Measurements from ENCODE around the gene RBPMS2.

Gene RBPMS2

DNA sequence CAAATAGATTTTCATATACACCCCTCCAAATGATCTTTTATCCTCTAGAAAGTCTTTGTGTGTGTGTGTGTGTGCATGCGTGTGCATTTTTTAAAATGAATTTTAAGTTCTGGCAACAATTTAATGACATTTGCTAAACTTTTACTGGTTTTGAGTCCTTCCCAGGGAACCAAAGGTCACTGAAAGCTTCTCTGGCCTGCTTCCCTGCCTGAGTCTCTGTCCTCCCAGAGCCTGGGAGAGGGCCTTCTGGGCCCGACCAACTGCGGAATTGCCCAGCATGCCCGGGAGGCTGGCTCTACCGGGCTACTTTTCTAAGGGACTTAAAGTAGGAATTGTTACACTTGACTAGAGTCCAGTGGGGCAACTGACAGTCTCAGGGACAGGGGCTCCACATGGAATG lies 7.4 kb upstream of the RBPMS2 start:
- no peak for DNase-seq

DNA sequence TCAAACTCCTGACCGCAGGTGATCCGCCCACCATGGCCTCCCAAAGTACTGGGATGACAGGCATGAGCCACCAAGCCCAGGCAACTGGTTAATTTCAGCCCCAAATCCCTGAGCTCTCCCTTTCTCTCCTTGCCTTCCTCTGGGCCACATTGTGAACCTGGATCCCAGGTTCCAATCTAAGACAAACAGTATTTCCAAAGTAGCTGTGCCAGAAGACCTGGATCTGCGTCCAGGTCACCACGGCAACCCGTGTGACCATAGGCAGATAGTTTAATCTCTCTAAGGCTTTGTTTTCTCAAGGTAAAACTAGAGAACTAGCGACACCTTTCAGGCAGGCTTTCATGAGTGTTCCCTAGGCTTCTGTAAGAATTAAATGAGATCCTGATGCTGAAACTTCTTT lies 5.9 kb upstream of the RBPMS2 start:
- DNase-seq = no peak

DNA sequence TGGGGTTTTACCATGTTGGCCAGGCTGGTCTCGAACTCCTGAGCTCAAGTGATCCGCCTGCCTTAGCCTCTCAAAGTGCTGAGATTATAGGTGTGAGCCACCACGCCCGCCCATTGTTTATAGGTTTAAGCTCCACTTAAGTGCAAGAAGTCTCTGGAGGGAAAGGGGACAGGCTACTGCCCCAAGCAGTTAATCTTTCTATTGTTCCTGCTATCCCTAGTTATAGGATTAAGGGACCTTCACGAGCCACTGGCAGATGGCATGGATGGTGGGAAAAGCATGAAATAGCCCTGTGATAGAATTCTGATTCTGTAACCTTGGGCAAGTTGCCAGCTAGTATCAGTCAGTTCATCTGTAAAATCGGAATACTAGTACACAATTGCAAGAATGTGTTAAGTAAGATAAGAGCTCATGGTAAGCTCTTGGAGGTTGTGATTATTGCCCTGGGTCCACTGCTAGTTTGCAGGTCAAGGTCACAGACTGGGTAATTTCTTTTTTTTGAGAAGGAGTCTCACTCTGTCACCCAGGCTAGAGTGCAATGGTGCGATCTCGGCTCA lies 5.3 kb upstream of the RBPMS2 start:
- DNase-seq = no peak

DNA sequence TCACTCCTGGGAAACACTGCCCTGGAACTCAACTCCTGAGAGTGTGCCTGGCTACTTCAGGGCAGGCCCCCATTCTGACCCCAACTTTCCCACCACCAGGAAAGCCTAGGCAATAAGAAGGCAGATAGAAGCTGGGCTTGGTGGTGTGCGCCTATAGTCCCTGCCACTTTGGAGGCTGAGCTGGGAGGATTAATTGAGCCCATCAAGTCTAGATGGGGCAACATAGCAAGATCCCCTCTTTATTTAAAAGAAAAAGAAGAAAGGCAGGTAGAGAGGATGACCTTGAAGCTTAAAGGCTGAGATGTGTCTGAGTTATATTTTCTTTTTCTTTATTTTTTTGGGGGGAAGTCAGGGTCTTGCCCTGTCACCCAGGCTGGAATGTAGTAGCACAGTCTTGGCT lies 4.2 kb upstream of the RBPMS2 start:
- DNase-seq = no peak

DNA sequence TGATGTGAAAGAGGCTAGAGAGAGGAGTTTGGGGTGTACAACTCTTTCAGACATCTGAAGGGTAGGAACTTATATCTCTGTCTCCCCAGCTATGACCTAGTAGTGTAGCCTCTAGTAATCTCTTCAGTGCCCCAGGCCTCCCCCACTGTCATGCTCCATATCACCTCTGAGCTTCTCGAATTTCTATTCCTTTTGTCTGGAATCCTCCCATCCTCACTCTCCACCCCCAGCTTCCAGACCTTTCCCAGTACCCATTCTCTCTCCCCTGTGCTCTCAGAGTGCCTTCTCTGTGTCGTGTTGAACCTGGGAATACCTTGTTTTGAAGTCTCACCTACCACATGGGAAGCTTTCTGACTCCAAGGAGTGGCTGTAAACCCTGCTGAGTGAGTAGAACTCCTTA lies 3.6 kb upstream of the RBPMS2 start:
- DNase-seq = no peak

DNA sequence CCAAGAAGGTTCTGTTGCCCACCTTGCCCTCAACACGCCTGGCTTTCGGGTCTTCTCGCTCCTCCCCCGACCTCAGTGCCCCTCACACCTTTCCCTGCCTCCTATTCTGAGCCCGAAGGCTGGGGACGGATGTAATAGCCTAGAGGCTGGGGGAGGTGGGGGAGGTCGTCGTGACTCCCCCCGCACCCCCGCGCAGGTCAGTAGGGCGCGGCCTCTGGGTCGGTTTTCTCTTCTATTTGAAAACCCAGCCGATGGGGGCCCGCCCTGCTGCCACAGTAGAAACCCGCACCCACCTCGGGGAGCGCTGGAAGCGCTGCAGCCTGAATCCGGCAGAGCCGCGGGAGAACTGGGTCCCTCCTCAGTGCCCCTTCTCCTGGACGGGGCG lies 1.0 kb upstream of the RBPMS2 start:
- no peak for DNase-seq

DNA sequence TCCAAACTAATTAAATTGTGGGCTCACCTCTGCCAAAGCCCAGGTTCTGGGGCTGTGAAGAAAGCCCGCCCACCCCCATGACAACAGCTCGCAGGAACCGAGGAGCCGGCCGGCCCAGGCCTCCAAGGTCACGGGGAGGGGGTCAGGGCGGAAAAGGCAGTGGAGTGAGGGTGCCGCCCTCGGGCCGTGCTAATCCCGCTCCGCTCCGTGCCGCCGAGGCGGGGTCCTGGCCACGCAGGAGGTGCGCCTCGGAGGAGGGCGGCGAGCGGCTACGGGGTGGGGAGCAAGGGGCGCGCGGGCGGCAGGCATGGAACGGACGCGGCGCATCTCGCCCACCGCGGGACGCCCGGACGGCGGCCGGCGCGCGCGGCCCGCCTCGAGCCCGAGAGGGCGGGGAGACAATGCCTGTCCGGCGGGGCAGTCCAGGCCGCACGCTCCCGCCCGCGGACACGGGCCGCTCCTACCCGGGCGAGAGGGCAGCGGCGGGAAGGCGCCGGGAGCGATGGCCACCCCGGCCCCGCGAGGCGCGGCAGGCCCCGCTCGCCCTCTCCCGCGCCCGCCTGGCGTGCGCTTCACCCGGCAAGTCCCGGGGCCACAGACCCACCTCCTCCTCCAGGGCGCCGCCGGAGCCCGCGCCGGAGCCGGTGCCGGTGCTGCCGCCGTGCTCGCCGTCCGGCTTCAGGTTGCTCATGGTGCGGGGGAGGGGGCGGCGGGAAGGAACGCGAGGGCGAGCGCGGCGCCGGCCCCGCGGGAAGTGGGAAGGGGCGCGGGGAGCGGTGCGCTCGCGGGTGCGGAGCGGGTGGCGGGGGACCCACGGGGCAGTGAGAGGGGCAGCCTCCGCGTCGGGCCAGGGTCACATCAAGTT lies 528 bp downstream of the RBPMS2 start:
- DNase-seq = no peak

DNA sequence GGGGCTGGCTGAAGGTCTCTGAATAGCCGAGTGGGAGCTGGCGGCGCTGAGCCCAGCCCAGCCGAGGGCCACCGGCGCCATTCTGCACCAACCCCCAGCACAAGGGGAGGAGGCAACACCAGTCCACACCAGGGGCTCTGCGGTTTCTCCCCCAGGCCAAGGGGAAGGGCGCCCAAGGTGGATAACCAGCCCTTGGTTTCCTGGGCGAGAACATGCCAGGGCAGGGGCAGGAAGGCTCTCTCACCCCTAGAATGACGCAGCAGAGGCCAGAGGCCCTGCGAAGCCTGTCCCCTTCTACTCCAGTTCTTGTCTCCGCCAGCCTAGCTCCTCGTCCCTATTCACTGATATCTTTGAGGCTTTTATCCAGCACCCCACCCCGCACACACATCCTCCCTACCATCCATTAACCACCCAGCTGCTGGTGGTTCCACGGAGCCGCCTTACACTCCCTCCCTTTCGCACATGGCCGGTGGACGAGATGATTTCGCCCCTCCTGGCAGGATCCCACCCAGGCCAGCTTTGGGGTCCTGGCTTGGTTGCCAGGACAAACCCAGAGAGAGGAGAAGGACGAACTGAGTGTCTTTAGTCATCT lies 1.3 kb downstream of the RBPMS2 start:
- DNase-seq = no peak

DNA sequence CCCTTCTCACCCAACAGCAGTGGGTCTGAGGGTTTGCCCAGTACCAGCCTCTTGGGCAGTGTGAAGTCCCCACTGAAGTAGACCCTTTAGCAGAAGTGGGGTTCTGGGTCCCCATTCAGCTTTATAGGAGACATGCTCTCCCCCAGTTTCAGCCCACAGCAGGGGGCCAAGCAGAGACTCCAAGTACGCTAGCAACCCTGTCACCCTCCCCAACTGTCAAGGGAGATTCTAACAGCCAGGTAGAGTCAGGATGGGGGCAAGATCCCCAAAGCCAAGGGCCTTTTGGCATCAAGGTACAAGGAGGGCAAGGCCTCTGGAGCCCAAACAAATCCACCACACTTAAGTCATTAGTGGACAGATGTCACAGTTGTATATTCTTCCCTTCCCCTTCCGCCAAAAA lies 1.8 kb downstream of the RBPMS2 start:
- DNase-seq = no peak

DNA sequence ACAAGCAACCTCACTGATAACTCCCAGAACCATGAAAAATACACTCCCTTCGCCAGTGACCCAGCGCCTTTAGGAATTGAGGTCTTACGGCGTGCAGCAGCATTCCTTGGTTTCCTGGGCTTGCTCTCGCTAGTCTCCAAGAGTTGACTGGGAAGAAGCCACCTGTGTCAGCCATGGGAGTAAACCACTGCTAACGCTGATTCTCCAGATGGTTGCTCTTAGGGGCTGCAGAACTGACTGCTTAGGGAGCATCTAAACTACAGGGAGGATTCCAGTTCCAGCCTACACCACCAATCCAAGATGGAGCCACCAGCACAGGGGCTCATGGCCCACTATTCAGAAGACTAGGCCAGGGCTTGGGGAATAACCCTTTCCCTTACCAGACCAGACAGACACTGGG lies 2.4 kb downstream of the RBPMS2 start:
- DNase-seq = no peak

DNA sequence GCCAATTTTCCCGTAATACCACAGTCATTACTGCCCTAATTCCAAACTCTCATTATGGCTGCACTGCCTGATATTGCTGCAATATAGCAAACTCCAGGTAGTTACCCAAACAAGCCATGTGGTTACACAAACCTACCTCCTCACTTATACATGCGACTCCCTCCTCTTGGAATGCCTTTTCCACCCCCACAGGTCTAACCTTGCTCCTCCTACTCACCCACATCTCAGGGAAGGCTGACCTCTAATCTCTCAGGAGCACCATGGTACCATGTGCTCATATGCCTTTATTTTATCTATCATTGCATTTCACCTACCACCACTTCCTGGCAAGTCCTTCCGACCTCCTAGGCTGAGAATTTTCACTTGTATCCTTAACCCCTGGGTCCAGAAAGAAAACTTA lies 2.9 kb downstream of the RBPMS2 start:
- no peak for DNase-seq

DNA sequence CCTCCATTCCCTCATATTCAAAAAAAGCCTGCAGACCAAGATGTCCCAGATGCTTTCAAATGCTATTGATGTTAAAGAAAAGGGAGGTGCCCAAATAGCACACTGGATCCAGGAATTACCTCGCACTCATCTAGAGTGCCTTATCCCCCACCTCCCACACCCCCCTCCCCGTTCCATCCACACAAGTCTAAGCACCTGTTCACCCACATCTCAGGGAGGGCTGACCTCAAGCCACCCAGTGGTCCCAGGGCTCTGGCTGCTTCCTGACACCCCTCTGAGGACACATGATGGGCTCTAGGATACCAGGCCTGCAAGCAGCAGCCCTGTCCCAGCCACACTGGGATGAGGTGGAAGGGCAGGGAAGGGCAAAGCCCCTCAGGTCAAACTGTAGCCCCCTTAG lies 4.8 kb downstream of the RBPMS2 start:
- DNase-seq = no peak

DNA sequence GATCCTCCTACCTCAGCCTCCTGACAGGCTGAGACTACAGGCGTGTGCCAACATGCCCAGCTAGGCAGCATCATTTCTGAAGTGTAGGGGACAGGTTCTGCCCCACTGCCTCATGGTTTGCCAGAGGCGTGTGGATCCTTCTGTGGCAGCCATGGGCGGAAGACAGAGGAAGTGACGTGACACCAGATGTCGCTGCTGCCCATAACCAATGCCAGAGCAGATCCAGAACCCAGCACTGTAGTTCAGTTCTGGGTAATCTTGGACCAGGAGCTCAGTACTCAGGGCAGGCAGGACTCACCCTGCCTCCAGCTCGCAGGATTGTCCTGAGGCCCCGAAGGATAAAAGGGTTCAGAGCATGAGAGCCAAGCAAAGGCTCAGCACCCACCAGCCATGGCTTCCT lies 8.2 kb downstream of the RBPMS2 start:
- DNase-seq = no peak

DNA sequence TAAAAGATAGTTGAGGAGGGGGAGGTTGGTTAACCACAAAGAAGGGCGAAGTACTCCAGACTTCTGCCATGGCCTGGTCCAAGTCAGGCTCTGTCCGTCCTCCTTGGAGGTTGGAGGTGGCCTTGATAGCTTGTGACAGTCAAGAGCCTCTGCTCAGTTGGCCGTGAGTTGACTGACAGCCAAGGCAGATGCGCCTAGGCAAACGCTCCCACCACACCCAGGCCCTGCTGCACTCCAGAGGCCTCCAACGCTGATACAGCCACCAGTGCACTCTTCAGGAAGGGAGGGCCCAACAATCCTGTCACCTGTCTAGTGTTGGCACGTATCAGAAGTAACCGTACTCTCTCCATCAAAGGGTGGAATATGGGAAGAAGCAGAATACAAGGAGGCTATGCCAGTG lies 9.3 kb downstream of the RBPMS2 start:
- DNase-seq = no peak

DNA sequence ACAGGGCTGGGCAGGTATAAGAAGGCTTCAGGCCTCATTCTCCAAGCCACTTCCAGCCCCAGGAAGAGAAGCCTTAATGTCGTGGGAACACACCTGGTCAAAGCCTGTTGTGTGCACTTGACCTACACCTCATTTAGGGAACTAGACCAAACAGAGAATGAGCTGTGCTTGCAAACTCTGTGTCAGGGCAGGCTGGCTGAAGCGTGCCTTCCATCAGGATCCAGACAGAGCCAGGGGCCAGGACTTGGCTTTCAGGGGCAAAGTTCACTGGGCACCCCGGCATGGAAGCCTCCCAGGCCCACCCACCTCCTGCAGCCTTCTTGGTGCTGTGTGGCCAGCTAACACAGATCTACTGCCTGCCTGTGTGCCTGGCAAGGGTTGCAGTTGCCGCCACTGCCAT lies 11.5 kb downstream of the RBPMS2 start:
- no peak for DNase-seq

DNA sequence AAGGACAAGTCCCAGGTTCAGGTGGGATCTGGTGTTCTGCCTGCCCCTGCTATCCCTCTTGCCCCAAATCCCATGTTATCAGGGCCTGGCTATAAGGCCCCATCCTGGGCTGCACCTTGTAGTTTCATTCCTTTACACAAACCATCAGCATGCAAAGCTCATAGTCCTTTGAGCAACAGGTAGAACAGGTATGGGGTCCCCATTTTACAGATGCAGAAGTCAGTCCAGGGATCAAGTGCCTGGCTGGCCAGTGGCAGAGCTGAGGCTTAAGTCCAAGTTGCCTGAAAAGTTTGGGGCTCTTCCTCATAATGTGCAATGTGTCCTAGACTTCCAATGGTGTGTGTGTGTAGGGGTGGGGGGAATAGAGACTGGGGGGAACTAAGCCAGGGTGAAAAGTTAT lies 11.9 kb downstream of the RBPMS2 start:
- DNase-seq = no peak

DNA sequence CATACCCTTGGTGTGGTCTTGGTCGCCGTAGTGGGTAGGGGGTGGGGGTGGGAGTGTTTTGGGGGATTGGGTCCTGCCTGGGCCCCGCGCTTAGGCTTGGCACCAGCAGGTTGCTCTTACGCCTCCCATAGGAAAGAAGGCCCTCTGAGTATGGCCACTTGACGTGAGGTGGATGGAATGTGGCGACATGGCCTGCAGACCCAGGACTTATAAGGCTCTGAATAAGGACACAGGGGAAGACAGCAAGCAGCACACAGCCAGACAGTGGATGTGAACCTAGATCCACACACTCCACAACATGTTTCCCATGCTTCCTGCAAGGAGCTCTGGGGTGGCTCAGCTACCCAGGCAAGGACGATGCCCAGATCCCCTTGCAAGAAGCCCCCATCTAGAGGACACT lies 12.4 kb downstream of the RBPMS2 start:
- no peak for DNase-seq

DNA sequence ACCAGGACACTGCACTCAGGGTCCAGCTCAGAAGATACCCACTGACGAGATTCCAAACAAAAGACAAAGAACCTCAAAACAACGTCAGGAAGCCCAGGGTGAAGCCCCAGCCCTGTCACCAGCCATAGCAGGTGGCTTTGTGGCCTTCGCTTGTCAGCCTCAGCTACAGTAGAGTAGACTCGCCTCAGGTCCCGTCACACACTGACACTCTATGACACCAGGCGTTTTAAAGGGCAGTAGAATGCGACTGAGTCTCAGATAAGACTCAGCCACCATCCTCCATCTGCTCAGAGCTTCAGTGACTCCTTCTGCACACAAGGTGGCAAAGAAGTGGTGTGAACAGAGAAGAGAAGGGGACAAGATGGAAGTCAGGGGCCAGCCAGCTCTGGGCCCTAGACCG lies 12.8 kb downstream of the RBPMS2 start:
- DNase-seq = no peak

DNA sequence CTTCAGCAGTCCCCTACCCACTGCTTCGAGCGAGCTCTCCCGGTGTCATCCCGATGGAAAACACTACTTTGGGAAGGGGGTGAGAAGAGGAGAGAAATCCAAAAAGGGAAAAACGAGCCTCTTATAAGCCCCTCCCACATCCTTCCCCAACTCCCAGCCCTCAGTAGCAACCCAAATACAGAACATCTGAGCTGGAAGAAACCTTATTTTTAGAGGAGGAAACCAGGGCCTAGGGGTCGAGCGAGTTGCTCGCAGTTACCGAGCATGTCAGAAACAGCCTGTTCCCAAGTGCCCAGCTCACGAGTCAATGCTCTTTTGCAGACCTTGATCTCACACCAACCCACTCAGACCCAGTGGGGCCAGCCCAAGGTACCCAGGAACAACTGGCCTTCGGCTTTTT lies 14.2 kb downstream of the RBPMS2 start:
- DNase-seq = no peak

DNA sequence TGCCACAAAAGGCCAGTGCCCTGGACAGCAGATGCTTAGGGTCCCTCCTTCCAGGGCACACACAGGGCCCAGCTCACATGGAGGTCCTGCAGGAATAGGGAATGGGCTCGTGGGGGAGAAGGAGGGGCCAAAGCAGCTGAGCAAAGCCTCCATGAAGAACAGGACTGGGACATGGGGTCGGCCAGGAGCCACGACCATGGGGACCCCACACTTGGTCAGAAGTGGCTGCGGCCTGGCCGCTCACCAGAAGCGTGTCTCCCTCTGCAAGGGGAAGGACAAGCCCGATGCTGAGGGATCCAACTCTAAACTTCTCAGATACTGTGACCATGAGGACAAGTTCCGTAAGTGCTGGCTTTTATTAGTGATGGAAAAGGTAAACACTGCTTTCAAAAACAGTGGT lies 15.3 kb downstream of the RBPMS2 start:
- no peak for DNase-seq

DNA sequence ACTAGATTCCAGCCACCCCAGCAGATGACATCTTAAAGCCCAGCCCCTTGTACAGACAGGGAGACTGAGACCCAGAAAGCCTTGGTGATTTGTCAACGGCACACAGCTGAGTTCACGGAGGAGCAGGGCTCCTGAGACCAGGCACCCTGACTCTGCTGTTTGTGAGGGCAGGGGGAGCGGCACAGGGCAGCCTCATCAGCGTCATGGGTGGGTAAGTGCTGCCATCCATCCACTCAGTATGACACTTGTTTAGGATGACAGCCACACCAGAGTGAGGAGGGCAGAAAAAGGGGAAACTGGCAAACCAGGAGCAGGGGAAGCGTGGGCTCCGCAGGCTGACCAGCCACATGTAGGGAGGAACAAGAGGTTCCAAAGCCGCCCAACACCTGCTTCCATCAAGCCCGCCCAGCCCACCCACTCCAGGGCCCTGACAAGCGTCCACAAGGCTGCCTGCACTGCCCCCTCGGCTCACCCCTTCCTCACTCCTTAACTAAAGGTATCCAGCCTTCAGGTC lies 19.9 kb downstream of the RBPMS2 start:
- no peak for DNase-seq

DNA sequence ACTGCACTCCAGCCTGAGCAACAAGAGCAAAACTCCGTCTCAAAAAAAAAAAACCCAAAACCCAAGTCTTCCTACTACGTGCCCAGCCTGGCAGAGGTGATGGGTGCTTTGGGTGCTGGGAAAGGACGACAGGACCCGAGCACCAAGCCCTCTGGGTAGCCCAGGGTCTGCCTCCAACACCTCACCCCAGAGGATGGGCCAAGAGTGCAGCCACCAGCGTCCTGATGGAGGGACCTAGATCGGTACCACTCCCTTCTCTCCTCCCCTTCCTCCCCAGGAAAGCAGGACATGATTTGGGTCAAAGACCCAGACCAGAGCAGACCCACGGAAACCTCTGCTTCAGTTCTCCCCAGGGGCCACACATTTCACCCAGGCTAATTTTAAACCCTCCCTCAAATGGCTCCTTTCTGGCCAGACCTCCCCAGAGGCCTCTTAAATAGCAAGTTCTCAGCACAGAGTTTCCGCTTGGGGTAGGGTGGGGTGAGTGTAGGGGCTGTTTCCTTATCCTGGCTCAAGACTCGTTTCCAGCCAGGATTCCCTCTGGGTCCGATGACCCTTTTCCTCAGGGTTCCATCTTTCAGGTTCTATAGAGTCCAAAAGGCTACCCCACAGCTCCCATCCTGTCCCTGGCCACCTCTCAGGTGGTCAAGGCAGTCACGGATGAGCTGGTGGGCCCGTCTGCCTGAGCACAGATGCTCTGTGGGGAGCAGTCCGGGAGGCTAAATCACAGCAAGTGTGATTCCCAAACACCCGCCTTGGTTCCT lies 20.5 kb downstream of the RBPMS2 start:
- no peak for DNase-seq

DNA sequence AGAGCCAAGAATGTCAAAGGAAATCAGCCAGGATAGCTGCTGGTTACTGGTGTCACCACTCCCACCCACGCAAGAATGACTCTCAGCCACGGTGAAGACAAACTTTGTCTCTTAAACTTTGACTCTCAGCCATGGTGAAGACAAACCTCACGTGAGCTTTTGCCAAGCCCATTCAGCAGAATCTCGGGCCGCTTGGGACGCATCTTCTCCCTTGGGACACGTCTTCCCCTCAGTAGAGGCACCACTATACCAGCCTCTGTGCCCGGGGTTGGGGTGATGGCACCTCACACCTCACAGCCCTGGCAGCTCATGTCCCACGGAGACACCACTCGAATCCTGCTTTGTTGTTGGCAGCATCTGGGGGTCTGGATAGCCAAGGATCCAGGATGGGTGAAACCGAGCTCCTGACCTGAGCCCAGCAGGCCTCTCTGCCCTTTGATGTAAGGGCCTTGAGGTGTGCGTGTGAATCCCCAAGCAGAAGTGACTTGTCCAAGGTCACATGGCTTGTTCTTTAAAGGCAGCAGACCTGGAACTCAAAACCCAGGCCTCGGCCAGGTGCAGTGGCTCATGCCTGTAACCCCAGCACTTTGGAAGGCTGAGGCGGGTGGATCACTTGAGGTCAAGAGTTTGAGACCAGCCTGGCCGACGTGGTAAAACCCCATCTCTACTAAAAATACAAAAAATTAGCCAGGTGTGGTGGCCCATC lies 21.8 kb downstream of the RBPMS2 start:
- DNase-seq = no peak

All from DMS79 treated with DMSO at 0.1 percent for 48 hours (cell line).